T-cell (primary cell): ENCODE data around the gene PSMC3IP. TPM values are rescaled to one million over a fixed set of nuclear protein-coding genes. Genes with fewer than 3 reads are reported as not detected.
"Not testable (repeated sequence)": the region's sequence is repeated elsewhere in the genome, so short reads cannot be mapped to it uniquely, and the experiment has no call there.

Experiments
- ATAC-seq, 4 experiments: fragments of 200-7000 bp in 3 of 4; fragments of 150-1000 bp in 1 of 4; cut with Tn5 transposase; replicated peaks in 1 of 4; 1 replicate in 3 of 4; 2 replicates in 1 of 4; pipeline ENCODE4 v1.10.0; 2021; ENCODE audit warnings: moderate library complexity in 3 of 4, mild to moderate bottlenecking in 2 of 4, moderate number of reproducible peaks in 1 of 4
- CTCF ChIA-PET, 2 donors: fragments of 300-600 bp; sonication (Branson Sonifier 250); formaldehyde crosslinking; loops; one replicate each; lab custom pipeline; 2022; ENCODE audit warnings: antibody characterized with exemption in 2 of 2; lab: Charles Lee
- POLR2A ChIA-PET, 2 donors: fragments of 300-600 bp; sonication (Branson Sonifier 250); formaldehyde crosslinking; loops; one replicate each; lab custom pipeline; 2022; ENCODE audit warnings: antibody characterized with exemption in 2 of 2; lab: Charles Lee
- DNase-seq, 35 experiments: peaks; one replicate each; pipeline versions ENCODE4 v3.0.0 to v3.0.0-alpha.2; 2013 to 2023
- H3K27ac ChIP-seq: one replicate; pipeline ENCODE4 v1.5.1; 2013; ENCODE audit warnings: low read length
- H3K27me3 ChIP-seq, 2 experiments: replicated peaks in 1 of 2; 1 replicate in 1 of 2; 2 replicates in 1 of 2; pipeline versions ENCODE4 v1.6.1 to v1.7.0; 2013; ENCODE audit warnings: low read length in 1 of 2, mixed read lengths in 1 of 2; ENCODE audit not compliant: control insufficient read depth in 2 of 2, insufficient read depth in 2 of 2; ENCODE audit errors: extremely low read depth in 1 of 2
- H3K36me3 ChIP-seq, 2 donors: 1 replicate in 1 of 2; 2 replicates in 1 of 2; pipeline versions ENCODE4 v1.6.1 to v1.7.0; 2013; ENCODE audit warnings: low read length in 1 of 2; ENCODE audit not compliant: control insufficient read depth in 2 of 2, insufficient read depth in 1 of 2; ENCODE audit errors: extremely low read depth in 1 of 2
- H3K4me1 ChIP-seq, 2 experiments: 1 replicate in 1 of 2; 2 replicates in 1 of 2; pipeline versions ENCODE4 v1.6.1 to v1.7.0; 2013; ENCODE audit warnings: low read length in 2 of 2, mixed read lengths in 1 of 2; ENCODE audit not compliant: insufficient read depth in 2 of 2, control insufficient read depth in 1 of 2; ENCODE audit errors: extremely low read depth in 1 of 2
- H3K4me3 ChIP-seq, 2 donors: 1 replicate in 1 of 2; 2 replicates in 1 of 2; pipeline versions ENCODE4 v1.5.1 to v1.7.0; 2013; ENCODE audit warnings: mild to moderate bottlenecking in 2 of 2, low read length in 1 of 2, moderate library complexity in 1 of 2; ENCODE audit not compliant: control insufficient read depth in 1 of 2; ENCODE audit errors: extremely low read depth in 1 of 2
- H3K9me3 ChIP-seq: 2 replicates; pipeline ENCODE4 v1.7.0; 2013
- H3K27ac Mint-ChIP-seq, 2 donors: one replicate each; pipeline ENCODE4 v1.8.0; 2020 to 2021; ENCODE audit warnings: mild to moderate bottlenecking in 2 of 2, mixed read lengths in 2 of 2
- H3K27me3 Mint-ChIP-seq, 2 donors: one replicate each; pipeline ENCODE4 v1.8.0; 2021 to 2022; ENCODE audit warnings: mixed read lengths in 2 of 2
- H3K36me3 Mint-ChIP-seq: one replicate; pipeline ENCODE4 v1.8.0; 2021; ENCODE audit warnings: mixed read lengths
- H3K4me1 Mint-ChIP-seq, 3 donors: one replicate each; pipeline ENCODE4 v1.8.0; 2020 to 2022; ENCODE audit warnings: mixed read lengths in 3 of 3, mild to moderate bottlenecking in 1 of 3
- H3K4me3 Mint-ChIP-seq, 3 donors: one replicate each; pipeline ENCODE4 v1.8.0; 2020 to 2022; ENCODE audit warnings: mild to moderate bottlenecking in 3 of 3, mixed read lengths in 3 of 3, moderate library complexity in 3 of 3
- H3K9me3 Mint-ChIP-seq, 3 donors: one replicate each; pipeline ENCODE4 v1.8.0; 2020 to 2022; ENCODE audit warnings: mixed read lengths in 3 of 3
- whole genome bisulfite sequencing: methylation state at CpG from one replicate; pipeline ENCODE4 v1.1.5; 2013; ENCODE audit warnings: missing lambda C conversion rate; ENCODE audit not compliant: insufficient coverage; 5-methylcytosine and 5-hydroxymethylcytosine counted together
- total RNA-seq, 35 experiments: library from RNA in 6 of 35; stranded (reverse) in 6 of 35; fragments of 120-200 nt in 1 of 35; gene quantifications; one replicate each; pipeline versions ENCODE4 v1.2.1 to v1.2.4 and lab custom pipeline; 2013 to 2026

The PSMC3IP gene
- total RNA-seq, 5 donors from 2014 or later (not counting 1 experiment from before 2014, with no cell fraction given): 2.2 to 4.3 (median 3.2) TPM

GRCh38 chr17:42617956-42618431, 40.5 kb upstream of the PSMC3IP start:
- Histone ChIP-seq H3K9me3 (no peaks in the 10 kb centered on the region), H3K4me1 (peaks cover 0 to 3% of the 10 kb centered on the region in 2 experiments), H3K27me3 (no peaks in the 10 kb centered on the region), H3K4me3 (no peak overlapping the region), H3K27ac (no peak overlapping the region), H3K36me3 (peaks cover 8 to 27% of the 10 kb centered on the region in 2 donors)
- ChIA-PET POLR2A (no interaction called here), CTCF (interaction anchor here in 1 of 2 donors (0.5 to 0.6 kb wide), 2 partner anchors 11 to 611 kb away, joined by 3 to 4 read pairs; no protein-coding TSS in a partner anchor)
- ATAC-seq (no peak), DNase-seq (no peak)
- H3K36me3 Mint-ChIP-seq: peaks cover 18% of the 10 kb centered on the region
- H3K4me3 Mint-ChIP-seq: no peak overlapping the region
- no peaks in the 10 kb centered on the region for H3K27me3 Mint-ChIP-seq
- WGBS: 60% methylated on average over 2 of the region's 4 CpGs
- H3K4me1 Mint-ChIP-seq: peaks cover 0 to 4% (median 0%) of the 10 kb centered on the region in 3 donors
- no peaks in the 10 kb centered on the region for H3K9me3 Mint-ChIP-seq
- H3K27ac Mint-ChIP-seq: no peak overlapping the region

- ATAC-seq: no peak
- H3K27me3 ChIP-seq: no peaks in the 10 kb centered on the region
- H3K27ac Mint-ChIP-seq: no peak overlapping the region
- no peaks in the 10 kb centered on the region for H3K27me3 Mint-ChIP-seq
- DNase-seq: no peak
- H3K36me3 ChIP-seq: peaks cover 8 to 35% of the 10 kb centered on the region in 2 donors
- peaks cover 22% of the 10 kb centered on the region for H3K36me3 Mint-ChIP-seq
- peaks cover under 1 to 12% (median 6%) of the 10 kb centered on the region in 3 donors for H3K4me1 Mint-ChIP-seq
- ChIA-PET CTCF (no interaction called here), POLR2A (no interaction called here)
- no peak overlapping the region for H3K4me3 Mint-ChIP-seq
- H3K4me1 ChIP-seq: peaks cover 0 to 12% of the 10 kb centered on the region in 2 experiments
- no peaks in the 10 kb centered on the region for H3K9me3 Mint-ChIP-seq
- H3K9me3 ChIP-seq: no peaks in the 10 kb centered on the region
- WGBS: 99% methylated on average over 12 of the region's 17 CpGs
- H3K4me3 ChIP-seq: no peak overlapping the region
- no peak overlapping the region for H3K27ac ChIP-seq
These were observed 36.3 kb upstream of the PSMC3IP start for GRCh38 chr17:42613699-42614295.

GRCh38 chr17:42612013-42612412, 34.5 kb upstream of the PSMC3IP start:
- 100% methylated on average over 1 of the region's 4 CpGs for WGBS
- Mint-ChIP-seq H3K27ac (no peak overlapping the region), H3K9me3 (no peaks in the 10 kb centered on the region), H3K36me3 (peaks cover 26% of the 10 kb centered on the region), H3K4me3 (no peak overlapping the region), H3K27me3 (no peaks in the 10 kb centered on the region), H3K4me1 (peaks cover 16 to 22% (median 19%) of the 10 kb centered on the region in 3 donors)
- ChIA-PET CTCF (no interaction called here), POLR2A (interaction anchor here in 1 of 2 donors (0.6 kb wide), 2 partner anchors 27 to 230 kb away, joined by 4 to 5 read pairs; no protein-coding TSS in a partner anchor)
- no peak overlapping the region for H3K27ac ChIP-seq
- no peaks in the 10 kb centered on the region for H3K9me3 ChIP-seq
- H3K4me1 ChIP-seq: peaks cover 6 to 17% of the 10 kb centered on the region in 2 experiments
- H3K27me3 ChIP-seq: no peaks in the 10 kb centered on the region
- H3K36me3 ChIP-seq: peaks cover 8 to 35% of the 10 kb centered on the region in 2 donors
- ATAC-seq (no peak), DNase-seq (no peak)
- no peak overlapping the region for H3K4me3 ChIP-seq

- H3K4me3 Mint-ChIP-seq: peak overlapping the region; percentile 98 to 100 (median 99)
- DNase-seq: peak in 12 of 35 experiments; percentile 1 to 12 (median 3)
These were observed 32.6 kb upstream of the PSMC3IP start for GRCh38 chr17:42609814-42610801.

GRCh38 chr17:42609182-42609813, 31.8 kb upstream of the PSMC3IP start, which contains the start of the genes RETREG3 and TUBG1:
Gene RETREG3, minus strand, starts transcription at chr17:42609374. Its CDS starts 50 bp downstream, at chr17:42609324.
Gene TUBG1, plus strand, starts transcription at chr17:42609683. Its CDS starts 55 bp downstream, at chr17:42609738.
- Histone ChIP-seq H3K27ac (peak within 1 kb of the TSS; percentile 77), H3K27me3 (no peaks in the 10 kb centered on the region), H3K4me1 (peaks cover 22 to 36% of the 10 kb centered on the region in 2 experiments), H3K36me3 (peaks cover 0 to 23% of the 10 kb centered on the region in 2 donors), H3K9me3 (no peaks in the 10 kb centered on the region), H3K4me3 (peak within 1 kb of the TSS; percentile 95 to 99)
- Mint-ChIP-seq H3K36me3 (peaks cover 31% of the 10 kb centered on the region), H3K4me1 (peaks cover 43 to 49% (median 46%) of the 10 kb centered on the region in 3 donors), H3K27ac (peak within 1 kb of the TSS; percentile 99 to 100), H3K4me3 (peak within 1 kb of the TSS; percentile 98 to 100 (median 99)), H3K9me3 (no peaks in the 10 kb centered on the region), H3K27me3 (no peaks in the 10 kb centered on the region)
- CTCF ChIA-PET: interaction anchor here (0.9 to 2.6 kb wide), 4 partner anchors 31 to 71 kb away, joined by 3 to 22 read pairs (median 6); partner anchors contain the start of gene PSMC3IP (in 2 of the 2)
- DNase-seq: peak; percentile 97 to 100 (median 99)
- ATAC-seq: peak; percentile 90 to 93 (median 92)
- under 1% methylated on average over 66 of the region's 66 CpGs for WGBS
- POLR2A ChIA-PET: interaction anchor here (0.5 to 1.0 kb wide), 7 partner anchors 31 to 1702 kb away, joined by 3 to 6 read pairs (median 4); partner anchors contain the start of gene VPS25 (in 1 of the 2)

More at GRCh38 chr17:42609814-42610801, 32.6 kb upstream of the PSMC3IP start:
- not testable (repeated sequence) for ATAC-seq, H3K9me3 ChIP-seq, H3K27me3 ChIP-seq, H3K9me3 Mint-ChIP-seq, H3K27me3 Mint-ChIP-seq
- Mint-ChIP-seq H3K36me3 (peaks cover 32% of the 10 kb centered on the region), H3K27ac (peak overlapping the region; percentile 99 to 100), H3K4me1 (peaks cover 35 to 41% (median 38%) of the 10 kb centered on the region in 3 donors)
- Histone ChIP-seq H3K4me1 (peaks cover 18 to 33% of the 10 kb centered on the region in 2 experiments), H3K27ac (peak overlapping the region; percentile 56), H3K4me3 (peak overlapping the region; percentile 72 to 95), H3K36me3 (peaks cover 3 to 27% of the 10 kb centered on the region in 2 donors)
- CTCF ChIA-PET: interaction anchor here in 1 of 2 donors (0.9 to 2.6 kb wide), 2 partner anchors 32 to 66 kb away, joined by 3 to 22 read pairs; partner anchors contain the start of gene PSMC3IP
- POLR2A ChIA-PET: interaction anchor here (0.5 to 1.0 kb wide), 6 partner anchors 32 to 1043 kb away, joined by 3 to 6 read pairs (median 4); partner anchors contain the start of gene VPS25 (in 1 of the 2)
- 24% methylated on average over 12 of the region's 42 CpGs for WGBS
